HS-5 (cell line): ENCODE results near the gene ISM1.
A peak's percentile ranks its signal among the peaks of the same experiment; 100 is the strongest.

Experiments used
- DNase-seq: peaks from one replicate; pipeline ENCODE4 v3.0.0-alpha.2; 2012; ENCODE audit warnings: low read depth

ISM1 gene

GRCh38 chr20:13313201-13313600 is 92.1 kb downstream of the ISM1 start:
- DNase-seq = no peak

DNA sequence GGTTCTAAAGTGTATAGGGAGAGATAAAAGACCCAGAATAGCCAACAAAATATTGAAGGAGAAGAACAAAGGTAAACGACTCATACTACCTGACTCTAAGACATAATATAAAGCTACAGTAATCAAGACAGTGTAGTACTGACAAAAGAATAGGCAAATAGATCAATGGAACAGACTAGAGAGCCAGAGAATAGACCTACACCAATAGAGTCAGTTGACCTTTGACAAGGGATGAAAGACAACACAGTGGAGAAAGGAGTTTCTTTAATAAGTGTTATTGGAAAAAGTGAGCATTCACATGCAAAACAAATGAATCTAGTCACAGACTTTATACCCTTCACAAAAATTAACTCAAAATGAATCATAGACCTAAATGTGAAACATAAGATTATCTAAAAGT is 96.4 kb downstream of the ISM1 start:
- DNase-seq = no peak

DNA sequence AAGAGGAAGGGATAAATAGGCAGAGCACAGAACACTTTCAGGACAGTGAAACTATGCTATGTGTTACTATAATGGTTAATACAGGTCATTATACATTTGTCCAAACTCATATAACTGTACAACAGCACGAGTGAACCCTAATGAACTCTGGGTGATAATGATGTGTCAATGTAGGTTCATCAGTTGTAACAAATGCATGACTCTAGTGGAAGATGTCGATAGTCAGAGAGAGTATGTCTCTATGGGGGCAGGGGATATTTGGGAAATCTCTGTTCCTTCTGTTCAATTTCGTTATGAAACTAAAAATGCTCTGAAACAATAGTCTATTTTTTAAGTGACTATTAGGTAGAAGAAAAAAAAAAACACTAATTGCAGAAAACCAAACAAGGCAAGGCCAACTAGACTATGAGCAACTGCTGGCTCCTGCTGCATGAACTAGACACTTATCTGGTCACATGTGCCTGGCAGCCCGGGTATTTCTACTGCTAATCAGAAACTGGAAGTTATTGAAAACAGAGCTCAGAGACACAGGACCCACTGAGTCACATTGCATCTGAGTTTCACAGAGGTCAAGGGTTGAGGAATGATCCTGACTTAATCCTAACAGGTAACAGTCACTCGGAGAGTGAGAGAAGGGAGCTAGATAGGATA is 97.9 kb downstream of the ISM1 start:
- DNase-seq = no peak

GRCh38 chr20:13320702-13321101 is 99.6 kb downstream of the ISM1 start:
- no peak for DNase-seq

- DNase-seq = no peak
Observed at GRCh38 chr20:13321416-13321815, 100.3 kb downstream of the ISM1 start.

DNA sequence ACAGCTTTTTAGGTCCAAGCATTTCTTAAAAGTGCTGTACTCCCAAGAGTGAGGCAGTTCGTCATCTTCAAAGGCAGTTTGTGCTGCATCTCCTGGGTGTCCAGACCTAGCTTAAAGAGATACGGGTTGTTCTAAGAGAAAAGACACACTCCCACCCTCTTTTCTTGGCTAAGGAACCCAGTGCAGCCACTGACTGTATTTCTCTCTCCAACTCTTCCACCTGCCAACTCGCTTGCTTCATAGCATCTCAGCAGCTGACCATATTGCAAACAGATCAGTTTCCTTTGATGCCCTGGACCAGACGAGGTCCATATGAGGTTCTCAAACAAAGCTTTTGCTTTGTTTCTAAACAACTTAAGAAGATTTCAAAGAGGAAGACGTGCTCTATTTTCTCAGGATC is 101.1 kb downstream of the ISM1 start:
- DNase-seq = no peak

DNA sequence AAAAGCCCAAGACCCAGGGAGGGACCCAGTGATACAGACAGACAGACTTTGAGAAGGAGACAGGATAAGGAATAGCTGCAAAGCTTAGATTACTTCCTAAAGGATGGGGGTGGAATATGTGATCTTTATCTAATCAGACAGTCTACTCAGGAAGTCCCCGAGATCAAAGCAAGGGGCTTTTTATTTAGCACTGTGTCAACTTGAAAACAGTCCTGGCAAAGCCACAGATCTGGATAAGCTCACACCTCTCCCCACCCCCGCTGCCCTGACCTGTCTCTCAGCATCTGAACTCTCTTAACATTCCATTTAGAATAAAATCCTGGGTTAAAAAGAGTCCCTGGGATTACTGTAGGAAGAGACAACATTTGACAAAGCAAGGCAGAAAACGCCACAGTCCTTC is 101.5 kb downstream of the ISM1 start:
- no peak for DNase-seq

DNA sequence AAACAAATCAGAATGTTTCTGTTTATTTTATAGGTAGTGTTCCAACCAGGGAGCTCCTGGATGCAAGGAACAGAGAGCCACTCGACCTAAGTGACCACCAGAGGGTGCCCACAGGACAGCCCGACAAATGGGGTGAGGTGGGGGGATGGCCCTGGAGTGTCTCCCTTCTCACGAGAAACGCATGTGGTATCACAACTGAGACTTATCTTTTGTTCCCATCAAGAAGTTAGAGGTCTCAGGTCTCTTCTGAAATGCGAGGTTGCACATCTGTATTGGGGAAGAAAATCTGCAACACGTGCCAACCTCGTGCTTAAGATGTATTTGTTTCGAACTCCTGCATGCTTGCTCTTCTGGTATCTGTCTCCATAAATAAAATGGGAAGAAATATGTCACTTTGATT is 104.0 kb downstream of the ISM1 start:
- no peak for DNase-seq

GRCh38 chr20:13325796-13326340 is 104.8 kb downstream of the ISM1 start:
- DNase-seq = no peak

DNA sequence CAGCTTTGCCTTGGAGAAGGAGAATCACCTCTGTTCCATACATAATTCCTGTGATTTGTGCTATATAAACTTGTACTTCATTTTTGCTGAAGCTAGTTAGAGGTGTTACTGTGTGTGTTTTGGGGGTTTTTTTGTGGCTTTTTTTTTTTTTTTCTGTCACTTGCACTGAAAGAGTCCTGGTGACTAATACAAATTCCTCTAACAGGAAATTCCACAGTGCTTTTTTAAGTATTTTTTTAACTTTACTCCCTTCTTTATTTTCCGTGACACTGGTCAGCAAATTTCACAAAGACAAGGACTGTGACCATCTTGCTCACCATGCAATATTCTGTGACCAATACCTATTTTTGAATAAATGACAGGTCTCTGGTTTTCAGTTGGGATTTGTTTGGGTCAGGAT is 110.5 kb downstream of the ISM1 start:
- DNase-seq = peak; percentile 22

DNA sequence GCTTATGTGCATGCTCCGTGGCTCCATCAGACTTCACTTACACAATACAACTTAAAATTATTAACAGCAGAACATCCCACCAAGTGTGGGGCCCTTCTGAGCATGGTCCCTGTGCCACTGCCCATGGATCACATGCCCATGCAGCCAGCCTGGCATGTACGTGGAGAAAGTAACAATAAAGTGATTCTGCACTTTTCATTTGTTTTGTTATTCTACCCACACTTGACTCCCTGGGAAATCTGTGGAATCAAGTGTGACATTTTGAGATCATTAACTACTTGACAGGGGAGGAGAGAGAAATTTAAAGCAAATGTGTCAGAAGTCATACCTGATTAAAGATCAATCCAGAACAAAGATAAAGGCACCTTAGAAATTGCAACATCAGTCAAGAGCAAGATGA is 112.0 kb downstream of the ISM1 start:
- DNase-seq = no peak

DNA sequence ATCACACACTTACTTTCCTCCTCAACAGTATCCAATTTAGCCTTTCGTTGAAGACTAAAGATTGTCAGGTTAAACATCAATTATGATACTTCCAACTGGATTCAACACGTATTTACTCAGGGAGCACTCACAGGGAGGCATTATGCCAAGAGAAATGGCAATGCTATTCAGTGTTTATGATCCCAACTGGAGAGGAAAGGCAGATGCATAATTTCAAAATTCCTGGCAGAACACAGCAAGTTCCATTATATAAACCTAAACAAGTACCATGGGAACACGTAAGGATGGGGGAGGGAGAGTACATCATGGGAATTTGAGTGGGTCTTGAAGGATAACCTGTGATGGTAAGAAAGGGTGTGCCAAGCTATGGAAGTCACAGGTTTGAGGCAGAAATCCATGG is 112.7 kb downstream of the ISM1 start:
- DNase-seq = no peak

DNA sequence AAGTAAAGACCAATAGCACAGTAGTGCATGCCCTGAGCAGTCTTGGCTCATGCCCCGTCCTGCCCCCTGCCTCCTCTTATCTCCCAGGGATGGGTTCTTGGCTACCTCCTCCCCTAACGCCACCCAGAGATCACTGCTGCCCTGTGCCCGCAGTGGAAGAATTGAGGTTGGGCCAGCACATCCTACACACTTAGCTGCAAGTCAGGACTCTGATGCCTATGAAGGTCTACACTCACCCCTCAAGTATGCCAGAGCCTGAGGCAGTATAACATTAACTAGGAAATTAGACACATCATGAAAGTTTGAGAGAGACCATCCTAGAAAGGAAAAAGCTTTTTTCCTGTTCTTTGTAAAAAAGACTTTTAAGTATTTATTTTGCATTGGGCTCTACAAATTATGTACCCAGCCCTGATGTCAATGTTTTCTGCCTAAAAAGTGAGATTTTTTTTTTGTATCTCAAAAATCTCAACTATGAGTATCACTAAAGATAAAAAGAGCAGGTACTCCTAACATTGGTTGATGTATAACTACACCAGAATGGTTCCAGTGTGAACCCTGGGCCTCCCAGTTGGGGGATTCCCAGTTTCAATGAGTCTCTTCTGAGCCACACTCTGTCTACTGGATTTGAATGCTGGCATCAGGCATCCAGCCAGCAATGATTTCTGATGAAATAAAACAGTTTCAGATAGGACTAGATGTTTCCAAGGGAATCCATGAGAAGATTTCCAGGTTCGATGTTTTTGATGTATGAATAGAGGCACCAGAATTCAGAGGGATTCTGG is 115.4 kb downstream of the ISM1 start:
- no peak for DNase-seq

GRCh38 chr20:13337090-13337784 is 116.2 kb downstream of the ISM1 start:
- DNase-seq = no peak

- no peak for DNase-seq
Observed at GRCh38 chr20:13338097-13338661, 117.1 kb downstream of the ISM1 start.

DNA sequence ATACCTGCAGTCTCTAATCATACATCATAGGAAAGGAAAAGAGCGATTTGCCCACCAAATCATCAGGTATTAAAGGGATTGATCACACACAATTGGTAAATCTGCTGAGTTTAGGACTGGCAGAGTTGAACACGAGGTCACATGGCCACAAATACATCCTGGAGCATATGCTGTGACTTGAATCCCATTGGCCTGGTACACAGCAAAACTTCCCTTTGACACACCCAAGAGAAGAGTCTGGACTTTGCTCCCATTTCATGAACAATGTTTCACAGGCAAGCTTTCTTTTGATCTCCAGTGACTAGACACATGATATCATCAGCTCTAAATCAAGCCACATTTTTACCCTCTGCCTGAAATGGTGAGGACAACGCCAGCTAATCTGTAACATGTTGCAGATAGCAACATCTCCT is 117.9 kb downstream of the ISM1 start:
- DNase-seq = no peak

- DNase-seq = no peak
Observed at GRCh38 chr20:13340088-13340487, 119.0 kb downstream of the ISM1 start.

DNA sequence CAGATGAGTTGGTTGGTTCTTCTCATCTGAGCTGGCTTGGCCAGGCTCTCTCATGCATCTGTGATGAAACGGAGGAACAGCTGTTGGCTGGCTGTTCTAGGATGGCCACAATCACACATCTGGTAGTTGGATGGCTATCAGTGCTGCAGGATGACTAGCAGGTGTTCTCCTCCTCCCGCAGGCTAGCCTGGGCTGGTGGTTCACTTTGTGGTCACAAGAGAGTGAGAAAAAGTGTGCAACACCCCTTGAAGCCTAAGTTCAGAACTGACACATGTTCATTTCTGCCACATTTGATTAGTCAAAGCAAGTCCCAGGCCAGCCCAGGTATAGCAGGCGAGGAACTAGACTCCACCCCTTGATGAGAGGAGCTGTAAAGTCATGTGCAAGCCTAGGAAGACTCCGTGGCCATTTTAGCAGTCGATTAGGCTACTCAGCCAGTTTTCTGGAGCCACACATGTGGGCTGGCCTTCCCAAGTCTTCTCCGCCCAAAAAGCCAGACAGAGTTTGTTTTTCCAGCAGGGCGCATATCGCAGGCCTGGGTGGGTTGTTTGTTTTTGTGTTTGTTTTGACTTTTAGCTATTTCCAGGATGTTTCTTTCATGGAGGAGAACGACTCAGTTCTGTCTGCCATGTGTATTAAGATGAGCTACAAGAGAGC is 120.8 kb downstream of the ISM1 start:
- no peak for DNase-seq

- DNase-seq = no peak
Observed at GRCh38 chr20:13342469-13343242, 121.6 kb downstream of the ISM1 start.

- DNase-seq = no peak
Observed at GRCh38 chr20:13344671-13345070, 123.6 kb downstream of the ISM1 start.
